Jurkat, Clone E6-1 (cell line): Measurements from ENCODE around the gene PRKRA.

Experiments used
- DNase-seq: peaks from one replicate; pipeline ENCODE4 v3.0.0-alpha.2; 2011; ENCODE audit warnings: low read depth, low spot score
- H3K4me3 ChIP-seq: 2 replicates; pipeline ENCODE4 v1.5.1; 2011; ENCODE audit warnings: mild to moderate bottlenecking, low read length, control low read depth, moderate library complexity

The PRKRA gene

GRCh38 chr2:178386986-178387597, 63.9 kb downstream of the PRKRA start:
- H3K4me3 ChIP-seq = no peak overlapping the region
- no peak for DNase-seq

GRCh38 chr2:178385595-178386148, 65.3 kb downstream of the PRKRA start:
- DNase-seq = no peak
- H3K4me3 ChIP-seq = no peak overlapping the region

- no peak for DNase-seq
- no peak overlapping the region for H3K4me3 ChIP-seq
Measured at GRCh38 chr2:178383718-178384117, 67.3 kb downstream of the PRKRA start.
